Body of pancreas (tissue), 4 donors: ENCODE results near the gene PFN3.

Experiments used
- POLR2A ChIP-seq, 3 donors: fragments of 450-650 bp; IDR thresholded peaks; one replicate each; pipeline ENCODE4 v1.6.1; 2016; ENCODE audit warnings: antibody characterized with exemption in 3 of 3, mild to moderate bottlenecking in 2 of 3
- TF ChIP-seq, protein P1 (sequence below), 7 experiments: fragments of 450-650 bp in 4 of 7; fragments of 200-600 bp in 3 of 7; sonication (generic) in 3 of 7; IDR thresholded peaks; one replicate each; pipeline ENCODE4 v1.5.1; 2016 to 2019; ENCODE audit warnings: antibody characterized with exemption in 7 of 7

- TF ChIP-seq POLR2A (IDR thresholded peaks at IDR 0.05), result no peak
- TF ChIP-seq, protein P1, sequence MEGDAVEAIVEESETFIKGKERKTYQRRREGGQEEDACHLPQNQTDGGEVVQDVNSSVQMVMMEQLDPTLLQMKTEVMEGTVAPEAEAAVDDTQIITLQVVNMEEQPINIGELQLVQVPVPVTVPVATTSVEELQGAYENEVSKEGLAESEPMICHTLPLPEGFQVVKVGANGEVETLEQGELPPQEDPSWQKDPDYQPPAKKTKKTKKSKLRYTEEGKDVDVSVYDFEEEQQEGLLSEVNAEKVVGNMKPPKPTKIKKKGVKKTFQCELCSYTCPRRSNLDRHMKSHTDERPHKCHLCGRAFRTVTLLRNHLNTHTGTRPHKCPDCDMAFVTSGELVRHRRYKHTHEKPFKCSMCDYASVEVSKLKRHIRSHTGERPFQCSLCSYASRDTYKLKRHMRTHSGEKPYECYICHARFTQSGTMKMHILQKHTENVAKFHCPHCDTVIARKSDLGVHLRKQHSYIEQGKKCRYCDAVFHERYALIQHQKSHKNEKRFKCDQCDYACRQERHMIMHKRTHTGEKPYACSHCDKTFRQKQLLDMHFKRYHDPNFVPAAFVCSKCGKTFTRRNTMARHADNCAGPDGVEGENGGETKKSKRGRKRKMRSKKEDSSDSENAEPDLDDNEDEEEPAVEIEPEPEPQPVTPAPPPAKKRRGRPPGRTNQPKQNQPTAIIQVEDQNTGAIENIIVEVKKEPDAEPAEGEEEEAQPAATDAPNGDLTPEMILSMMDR (IDR thresholded peaks at IDR 0.05), result no peak
Observed at GRCh38 chr5:177419046-177419445, 18.6 kb upstream of the PFN3 start.
